Loucy (cell line): Measurements from ENCODE around the gene FREM3.

Source experiments
- H2AFZ ChIP-seq: fragments of 200-600 bp; sonication (generic); 2 replicates; pipeline ENCODE4 v1.6.0; 2016; ENCODE audit warnings: antibody characterized with exemption, mild to moderate bottlenecking, low read length, moderate library complexity
- H3F3A ChIP-seq: fragments of 200-600 bp; 2 replicates; pipeline ENCODE4 v1.6.0; 2016; ENCODE audit warnings: antibody characterized with exemption, low read depth, mild to moderate bottlenecking
- H3K27me3 ChIP-seq: fragments of 200-600 bp; sonication (generic); 2 replicates; pipeline ENCODE4 v1.6.1; 2014; ENCODE audit warnings: low read length, mild to moderate bottlenecking; ENCODE audit not compliant: insufficient read depth, poor library complexity, severe bottlenecking
- H3K36me3 ChIP-seq: fragments of 200-600 bp; sonication (generic); 2 replicates; pipeline ENCODE4 v1.6.1; 2016; ENCODE audit warnings: low read length; ENCODE audit not compliant: insufficient read depth
- H3K4me1 ChIP-seq: fragments of 200-600 bp; sonication (generic); 2 replicates; pipeline ENCODE4 v1.5.1; 2014; ENCODE audit warnings: low read length, mild to moderate bottlenecking; ENCODE audit not compliant: insufficient read depth, poor library complexity, severe bottlenecking
- H3K4me2 ChIP-seq: fragments of 200-600 bp; sonication (generic); 2 replicates; pipeline ENCODE4 v1.6.0; 2014; ENCODE audit warnings: antibody characterized with exemption, low read length, low read depth, mild to moderate bottlenecking; ENCODE audit not compliant: poor library complexity, severe bottlenecking
- H3K4me3 ChIP-seq: fragments of 200-600 bp; sonication (generic); 2 replicates; pipeline ENCODE4 v1.5.1; 2014; ENCODE audit warnings: low read length, mild to moderate bottlenecking, mixed read lengths; ENCODE audit not compliant: poor library complexity, severe bottlenecking
- H3K79me2 ChIP-seq: fragments of 200-600 bp; sonication (generic); 2 replicates; pipeline ENCODE4 v1.6.1; 2014; ENCODE audit warnings: low read length; ENCODE audit not compliant: insufficient read depth
- H3K9ac ChIP-seq: fragments of 200-600 bp; sonication (generic); 2 replicates; pipeline ENCODE4 v1.6.0; 2014; ENCODE audit warnings: mild to moderate bottlenecking, low read depth, low read length, moderate library complexity; ENCODE audit not compliant: poor library complexity, severe bottlenecking
- H3K9me2 ChIP-seq: fragments of 200-600 bp; sonication (generic); replicated peaks from 2 replicates; pipeline ENCODE4 v1.6.1; 2016; ENCODE audit warnings: low read depth, low read length, mixed read lengths
- H3K9me3 ChIP-seq: fragments of 200-600 bp; sonication (generic); 2 replicates; pipeline ENCODE4 v1.6.1; 2014; ENCODE audit warnings: mild to moderate bottlenecking, antibody characterized with exemption, low read length, low read depth; ENCODE audit not compliant: insufficient read depth
- H4K20me1 ChIP-seq: fragments of 200-600 bp; sonication (generic); 2 replicates; pipeline ENCODE4 v1.6.0; 2014; ENCODE audit warnings: antibody characterized with exemption, low read length, mild to moderate bottlenecking; ENCODE audit not compliant: insufficient read depth, poor library complexity, severe bottlenecking
- EZH2phosphoT487 ChIP-seq: fragments of 200-600 bp; IDR thresholded peaks from 2 replicates; pipeline ENCODE4 v1.6.1; 2018; ENCODE audit warnings: antibody characterized with exemption, mild to moderate bottlenecking, moderate library complexity, borderline replicate concordance
- TF ChIP-seq, protein P1 (sequence below): fragments of 200-600 bp; sonication (generic); conservative IDR thresholded peaks from 2 replicates; pipeline ENCODE4 v1.5.1; 2014; ENCODE audit warnings: mild to moderate bottlenecking, antibody characterized with exemption, low read length

The FREM3 gene

DNA sequence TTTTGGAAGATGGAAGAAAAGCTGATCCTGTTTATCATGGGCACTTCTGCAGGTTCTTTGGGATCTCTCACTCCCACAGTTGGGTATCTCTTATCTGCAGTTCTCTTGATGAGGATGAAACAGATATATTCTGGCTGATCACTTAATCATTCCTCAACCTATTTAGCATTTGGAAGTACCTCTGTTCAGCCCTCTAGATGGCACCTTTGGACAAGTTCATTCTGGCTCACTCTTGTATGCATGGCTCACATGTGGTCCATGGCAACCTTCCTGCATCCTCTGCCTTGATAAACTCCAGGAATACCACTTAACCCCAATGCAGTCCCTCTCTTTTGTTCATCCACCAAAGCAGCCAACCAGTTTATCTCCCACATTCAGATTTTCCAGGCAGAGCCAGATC, 112.8 kb downstream of the FREM3 start:
- H3K4me3 ChIP-seq = no peak overlapping the region
- no peak overlapping the region for H2AFZ ChIP-seq
- H3F3A ChIP-seq = no peaks in the 10 kb centered on the region
- no peaks in the 10 kb centered on the region for H3K9me2 ChIP-seq
- H3K9ac ChIP-seq = no peak overlapping the region
- H4K20me1 ChIP-seq = no peaks in the 10 kb centered on the region
- no peaks in the 10 kb centered on the region for H3K79me2 ChIP-seq
- no peaks in the 10 kb centered on the region for H3K4me1 ChIP-seq
- no peaks in the 10 kb centered on the region for H3K27me3 ChIP-seq
- TF ChIP-seq, protein P1, sequence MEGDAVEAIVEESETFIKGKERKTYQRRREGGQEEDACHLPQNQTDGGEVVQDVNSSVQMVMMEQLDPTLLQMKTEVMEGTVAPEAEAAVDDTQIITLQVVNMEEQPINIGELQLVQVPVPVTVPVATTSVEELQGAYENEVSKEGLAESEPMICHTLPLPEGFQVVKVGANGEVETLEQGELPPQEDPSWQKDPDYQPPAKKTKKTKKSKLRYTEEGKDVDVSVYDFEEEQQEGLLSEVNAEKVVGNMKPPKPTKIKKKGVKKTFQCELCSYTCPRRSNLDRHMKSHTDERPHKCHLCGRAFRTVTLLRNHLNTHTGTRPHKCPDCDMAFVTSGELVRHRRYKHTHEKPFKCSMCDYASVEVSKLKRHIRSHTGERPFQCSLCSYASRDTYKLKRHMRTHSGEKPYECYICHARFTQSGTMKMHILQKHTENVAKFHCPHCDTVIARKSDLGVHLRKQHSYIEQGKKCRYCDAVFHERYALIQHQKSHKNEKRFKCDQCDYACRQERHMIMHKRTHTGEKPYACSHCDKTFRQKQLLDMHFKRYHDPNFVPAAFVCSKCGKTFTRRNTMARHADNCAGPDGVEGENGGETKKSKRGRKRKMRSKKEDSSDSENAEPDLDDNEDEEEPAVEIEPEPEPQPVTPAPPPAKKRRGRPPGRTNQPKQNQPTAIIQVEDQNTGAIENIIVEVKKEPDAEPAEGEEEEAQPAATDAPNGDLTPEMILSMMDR = peak; percentile 51
- TF ChIP-seq EZH2phosphoT487 = no peak
- H3K4me2 ChIP-seq = no peak overlapping the region
- H3K36me3 ChIP-seq = no peaks in the 10 kb centered on the region
- no peaks in the 10 kb centered on the region; the same call in 1 of the 2 replicates for H3K9me3 ChIP-seq

DNA sequence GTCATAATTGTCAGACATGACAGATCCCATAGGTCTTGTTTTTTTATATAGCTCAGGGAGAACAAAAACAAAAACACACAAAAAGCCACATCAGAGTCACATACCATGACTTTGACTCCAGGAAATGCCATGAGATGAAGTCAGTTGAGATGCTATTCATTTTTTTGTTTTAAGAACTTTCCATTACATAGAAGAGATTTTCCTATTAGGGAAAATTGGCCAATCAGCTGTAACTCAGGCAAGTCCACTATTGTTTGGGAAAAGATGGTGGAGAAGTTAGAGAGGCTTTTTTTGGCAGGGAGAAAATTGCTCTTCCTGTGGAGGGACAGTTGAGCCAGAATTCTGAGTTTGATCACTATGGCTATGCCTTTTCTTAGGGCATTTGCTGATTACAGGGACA, 114.4 kb downstream of the FREM3 start:
- no peaks in the 10 kb centered on the region for H3K9me2 ChIP-seq
- no peak overlapping the region for H3K9ac ChIP-seq
- no peaks in the 10 kb centered on the region for H3K79me2 ChIP-seq
- no peaks in the 10 kb centered on the region for H3F3A ChIP-seq
- H2AFZ ChIP-seq = no peak overlapping the region
- H3K4me3 ChIP-seq = no peak overlapping the region
- no peaks in the 10 kb centered on the region for H4K20me1 ChIP-seq
- no peaks in the 10 kb centered on the region; the same call in 1 of the 2 replicates for H3K9me3 ChIP-seq
- TF ChIP-seq, protein P1 = no peak
- no peak for TF ChIP-seq EZH2phosphoT487
- H3K4me1 ChIP-seq = no peaks in the 10 kb centered on the region
- no peaks in the 10 kb centered on the region for H3K27me3 ChIP-seq
- H3K36me3 ChIP-seq = no peaks in the 10 kb centered on the region
- no peak overlapping the region for H3K4me2 ChIP-seq

DNA sequence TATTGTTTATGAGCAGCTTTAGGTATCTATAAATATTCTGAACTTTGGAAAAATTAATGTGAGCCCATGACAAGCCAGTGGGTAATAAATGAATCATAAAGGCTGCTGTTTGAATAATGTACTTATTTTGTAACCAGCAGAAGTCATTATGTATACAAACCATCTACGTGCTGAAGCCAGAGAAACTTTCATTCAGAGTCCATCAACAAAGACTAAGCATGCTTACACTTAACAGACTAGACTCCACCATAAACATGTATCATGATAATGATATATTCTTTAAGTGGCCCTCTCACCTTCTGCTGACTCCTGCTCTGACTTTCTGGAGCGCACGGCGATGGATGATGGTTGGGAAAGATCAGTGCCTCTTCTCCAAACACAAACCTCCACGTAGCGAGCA, 114.9 kb downstream of the FREM3 start:
- Histone ChIP-seq H3F3A (no peaks in the 10 kb centered on the region), H3K36me3 (no peaks in the 10 kb centered on the region), H3K79me2 (no peaks in the 10 kb centered on the region), H3K9ac (no peak overlapping the region), H4K20me1 (no peaks in the 10 kb centered on the region), H3K4me3 (no peak overlapping the region), H3K4me1 (no peaks in the 10 kb centered on the region), H3K27me3 (no peaks in the 10 kb centered on the region), H3K9me3 (no peaks in the 10 kb centered on the region; the same call in 1 of the 2 replicates), H3K4me2 (no peak overlapping the region), H2AFZ (no peak overlapping the region), H3K9me2 (no peaks in the 10 kb centered on the region)
- TF ChIP-seq, protein P1 = no peak
- no peak for TF ChIP-seq EZH2phosphoT487
